Sigmoid colon (tissue), 7 donors: ENCODE results near the gene TBCD. TPM values are rescaled to one million over a fixed set of nuclear protein-coding genes. Genes with fewer than 3 reads are reported as not detected.

Source experiments
- DNase-seq: peaks from one replicate; pipeline ENCODE4 v3.0.0-alpha.2; 2019
- H3K27ac ChIP-seq, 4 donors: fragments of 200-600 bp; sonication (generic); one replicate each; pipeline ENCODE4 v1.5.1; 2016 to 2019; ENCODE audit warnings: mild to moderate bottlenecking in 1 of 4
- H3K27me3 ChIP-seq, 3 donors: fragments of 200-600 bp; sonication (generic); one replicate each; pipeline ENCODE4 v1.5.1; 2019; ENCODE audit warnings: mild to moderate bottlenecking in 1 of 3
- H3K36me3 ChIP-seq, 4 donors: fragments of 200-600 bp; sonication (generic); one replicate each; pipeline ENCODE4 v1.5.1; 2016 to 2019
- H3K4me1 ChIP-seq, 4 donors: fragments of 200-600 bp; sonication (generic); one replicate each; pipeline ENCODE4 v1.5.1; 2017 to 2019
- H3K4me3 ChIP-seq, 4 donors: fragments of 200-600 bp; sonication (generic); one replicate each; pipeline ENCODE4 v1.5.1; 2017 to 2019; ENCODE audit warnings: mild to moderate bottlenecking in 2 of 4, moderate library complexity in 1 of 4
- H3K9me3 ChIP-seq, 4 donors: fragments of 200-600 bp in 3 of 4; sonication (generic) in 3 of 4; one replicate each; pipeline versions ENCODE4 v1.5.1 to v1.6.1; 2013 to 2019
- EP300 ChIP-seq, 4 donors: sonication (generic); formaldehyde crosslinking; IDR thresholded peaks; one replicate each; pipeline ENCODE4 v1.6.1; 2017; ENCODE audit warnings: antibody characterized with exemption in 4 of 4
- POLR2A ChIP-seq, 2 donors: fragments of 450-650 bp; IDR thresholded peaks; one replicate each; pipeline ENCODE4 v1.6.1; 2016; ENCODE audit warnings: antibody characterized with exemption in 2 of 2, mild to moderate bottlenecking in 2 of 2, moderate library complexity in 2 of 2
- POLR2AphosphoS5 ChIP-seq, 4 donors: sonication (generic); formaldehyde crosslinking; IDR thresholded peaks; one replicate each; pipeline ENCODE4 v1.6.1; 2017; ENCODE audit warnings: antibody characterized with exemption in 4 of 4
- WGBS, 2 donors: extraction: QIAGEN DNeasy Blood & Tissue Kit; methylation state at CpG; one replicate each; pipeline ENCODE4 v1.1.7; 2013; 5-methylcytosine and 5-hydroxymethylcytosine counted together
- intact Hi-C: fragments of 100-400 bp; cut with DNase I; formaldehyde crosslinking; loops from one replicate; pipeline ENCODE4 v1.15.1; 2023
- polyA plus RNA-seq, 3 donors: library from polyadenylated mRNA; stranded (reverse); fragments of 200-250 nt; gene quantifications; one replicate each; pipeline ENCODE4 v1.2.3, GENCODE V29; 2013
- total RNA-seq, 4 donors: library from RNA; depleted of rRNA; stranded (reverse); fragments of >200 nt; gene quantifications; one replicate each; pipeline ENCODE4 v1.1.0, GENCODE V29; 2016
- TF ChIP-seq, protein P1 (sequence below), 4 experiments: fragments of 450-650 bp in 3 of 4; fragments of 200-600 bp in 1 of 4; IDR thresholded peaks; one replicate each; pipeline ENCODE4 v1.5.1; 2016 to 2019; ENCODE audit warnings: antibody characterized with exemption in 4 of 4, mild to moderate bottlenecking in 3 of 4, moderate library complexity in 2 of 4
- donor health status: healthy with polysubstance abuse.
- donor health status: Bipolar disorder and iron deficiency.
- donor health status: healthy.

The TBCD gene
- total and polyA plus RNA-seq, 7 donors = 11.1 to 77.4 (median 34.2) TPM

DNA sequence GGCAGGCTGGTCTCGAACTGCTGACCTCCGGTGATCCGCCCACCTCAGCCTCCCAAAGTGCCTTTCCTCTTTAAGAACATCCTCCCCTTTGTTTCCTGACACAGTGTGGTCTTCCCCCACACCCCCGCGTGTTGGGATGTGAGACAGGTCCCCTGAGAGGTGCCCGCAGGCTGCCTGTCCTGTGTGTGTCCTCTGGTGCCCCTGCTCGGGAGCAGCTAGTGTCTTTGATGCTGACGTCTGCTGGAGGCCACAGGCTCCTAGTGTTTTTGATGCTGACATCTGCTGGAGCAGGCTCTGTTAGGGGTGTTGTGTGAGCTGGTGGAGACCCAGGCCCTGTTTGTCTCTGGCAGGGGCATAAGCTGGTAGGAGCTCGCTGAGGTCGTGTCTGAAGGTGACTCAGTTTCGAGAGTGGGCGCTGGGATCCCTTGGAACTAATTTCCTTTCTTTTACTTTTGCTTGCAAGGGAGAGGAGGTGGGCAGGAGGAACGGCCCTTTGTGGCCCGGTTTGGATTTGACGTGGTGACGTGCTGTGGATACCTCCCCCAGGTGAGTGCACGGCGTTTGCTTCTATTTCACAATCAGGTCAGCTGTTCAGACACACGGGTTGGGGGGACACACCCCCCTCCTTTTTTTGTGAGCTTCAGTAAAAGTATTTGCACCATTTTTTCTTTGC lies 29.4 kb upstream of the TBCD start:
- H3K36me3 ChIP-seq = peaks cover 4 to 80% (median 22%) of the 10 kb centered on the region in 4 donors
- no peak for DNase-seq
- WGBS, 2 donors = 88 to 90% methylated on average over 19 of the region's 19 CpGs

GRCh38 chr17:82723169-82723807 lies 28.6 kb upstream of the TBCD start:
- no peaks in the 10 kb centered on the region for H3K27me3 ChIP-seq
- no peak overlapping the region for H3K27ac ChIP-seq
- TF ChIP-seq EP300 (IDR thresholded peaks at IDR 0.05) (no peak), POLR2A (IDR thresholded peaks at IDR 0.05) (no peak), POLR2AphosphoS5 (IDR thresholded peaks at IDR 0.05) (no peak)
- TF ChIP-seq, protein P1, sequence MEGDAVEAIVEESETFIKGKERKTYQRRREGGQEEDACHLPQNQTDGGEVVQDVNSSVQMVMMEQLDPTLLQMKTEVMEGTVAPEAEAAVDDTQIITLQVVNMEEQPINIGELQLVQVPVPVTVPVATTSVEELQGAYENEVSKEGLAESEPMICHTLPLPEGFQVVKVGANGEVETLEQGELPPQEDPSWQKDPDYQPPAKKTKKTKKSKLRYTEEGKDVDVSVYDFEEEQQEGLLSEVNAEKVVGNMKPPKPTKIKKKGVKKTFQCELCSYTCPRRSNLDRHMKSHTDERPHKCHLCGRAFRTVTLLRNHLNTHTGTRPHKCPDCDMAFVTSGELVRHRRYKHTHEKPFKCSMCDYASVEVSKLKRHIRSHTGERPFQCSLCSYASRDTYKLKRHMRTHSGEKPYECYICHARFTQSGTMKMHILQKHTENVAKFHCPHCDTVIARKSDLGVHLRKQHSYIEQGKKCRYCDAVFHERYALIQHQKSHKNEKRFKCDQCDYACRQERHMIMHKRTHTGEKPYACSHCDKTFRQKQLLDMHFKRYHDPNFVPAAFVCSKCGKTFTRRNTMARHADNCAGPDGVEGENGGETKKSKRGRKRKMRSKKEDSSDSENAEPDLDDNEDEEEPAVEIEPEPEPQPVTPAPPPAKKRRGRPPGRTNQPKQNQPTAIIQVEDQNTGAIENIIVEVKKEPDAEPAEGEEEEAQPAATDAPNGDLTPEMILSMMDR (IDR thresholded peaks at IDR 0.05) = no peak
- H3K36me3 ChIP-seq = peaks cover 4 to 84% (median 24%) of the 10 kb centered on the region in 4 donors
- H3K4me1 ChIP-seq = peaks cover 0 to 3% (median 1%) of the 10 kb centered on the region in 4 donors
- 92 to 97% methylated on average over 26 of the region's 26 CpGs for WGBS, 2 donors
- intact Hi-C loops = no loop called here
- no peaks in the 10 kb centered on the region for H3K9me3 ChIP-seq
- DNase-seq = no peak
- no peak overlapping the region for H3K4me3 ChIP-seq

More for the DNA sequence above, 29.4 kb upstream of the TBCD start:
- Histone ChIP-seq H3K9me3 (no peaks in the 10 kb centered on the region), H3K27me3 (no peaks in the 10 kb centered on the region), H3K4me3 (no peak overlapping the region), H3K27ac (no peak overlapping the region), H3K4me1 (peaks cover 0 to 11% (median 10%) of the 10 kb centered on the region in 4 donors)
- intact Hi-C loops = no loop called here
- no peak for TF ChIP-seq POLR2A (IDR thresholded peaks at IDR 0.05)
- TF ChIP-seq, protein P1 (IDR thresholded peaks at IDR 0.05) = no peak
- TF ChIP-seq POLR2AphosphoS5 (IDR thresholded peaks at IDR 0.05) = no peak
- no peak for TF ChIP-seq EP300 (IDR thresholded peaks at IDR 0.05)

DNA sequence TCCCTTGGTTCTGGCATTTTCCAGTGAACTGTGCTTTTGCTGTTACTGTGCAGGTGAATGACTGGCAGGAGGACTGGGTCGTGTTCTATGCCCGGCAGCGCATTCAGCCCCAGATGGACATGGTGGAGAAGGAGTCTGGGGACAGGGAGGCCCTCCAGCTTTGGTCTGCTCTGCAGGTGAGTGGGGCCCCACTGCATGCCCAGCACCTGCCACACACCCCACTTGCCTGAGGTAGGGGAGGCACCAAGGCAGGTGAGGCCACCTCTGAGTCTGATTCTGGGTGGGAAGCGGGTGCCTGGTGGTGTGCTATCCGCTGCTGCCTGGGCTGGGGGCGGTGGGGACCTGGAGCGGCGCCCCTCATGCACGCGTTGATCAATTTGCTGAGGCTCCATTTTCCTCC lies 25.4 kb upstream of the TBCD start:
- no peak overlapping the region for H3K27ac ChIP-seq
- DNase-seq = no peak
- TF ChIP-seq POLR2A (IDR thresholded peaks at IDR 0.05) = no peak
- TF ChIP-seq EP300 (IDR thresholded peaks at IDR 0.05) = no peak
- TF ChIP-seq POLR2AphosphoS5 (IDR thresholded peaks at IDR 0.05) = no peak
- TF ChIP-seq, protein P1 (IDR thresholded peaks at IDR 0.05) = no peak
- H3K27me3 ChIP-seq = no peaks in the 10 kb centered on the region
- H3K36me3 ChIP-seq = peaks cover 4 to 65% (median 21%) of the 10 kb centered on the region in 4 donors
- 97% methylated on average over 10 of the region's 10 CpGs for WGBS, 2 donors
- intact Hi-C loops = no loop called here
- H3K4me1 ChIP-seq = no peaks in the 10 kb centered on the region
- no peaks in the 10 kb centered on the region for H3K9me3 ChIP-seq
- no peak overlapping the region for H3K4me3 ChIP-seq

GRCh38 chr17:82729479-82730260 lies 22.2 kb upstream of the TBCD start:
- TF ChIP-seq POLR2A (IDR thresholded peaks at IDR 0.05) (no peak), EP300 (IDR thresholded peaks at IDR 0.05) (no peak), POLR2AphosphoS5 (IDR thresholded peaks at IDR 0.05) (no peak)
- TF ChIP-seq, protein P1 (IDR thresholded peaks at IDR 0.05) = no peak
- Histone ChIP-seq H3K4me3 (no peak overlapping the region), H3K27me3 (no peaks in the 10 kb centered on the region), H3K36me3 (peaks cover 4 to 36% (median 11%) of the 10 kb centered on the region in 4 donors), H3K9me3 (no peaks in the 10 kb centered on the region), H3K27ac (no peak overlapping the region), H3K4me1 (peaks cover 0 to 5% (median 2%) of the 10 kb centered on the region in 4 donors)
- no peak for DNase-seq
- 89 to 90% methylated on average over 48 of the region's 48 CpGs for WGBS, 2 donors
- intact Hi-C loops = no loop called here
